Measurements from ENCODE around the gene CYP1A2. TPM values are rescaled to one million over a fixed set of nuclear protein-coding genes. Genes with fewer than 3 reads are reported as not detected.

CYP1A2 gene
- total and polyA plus RNA-seq, 2 of the 13 experiments (the other 11 are each of a cell fraction or from before 2014, with no cell fraction given) = 0.07 TPM; not detected in 1

DNA sequence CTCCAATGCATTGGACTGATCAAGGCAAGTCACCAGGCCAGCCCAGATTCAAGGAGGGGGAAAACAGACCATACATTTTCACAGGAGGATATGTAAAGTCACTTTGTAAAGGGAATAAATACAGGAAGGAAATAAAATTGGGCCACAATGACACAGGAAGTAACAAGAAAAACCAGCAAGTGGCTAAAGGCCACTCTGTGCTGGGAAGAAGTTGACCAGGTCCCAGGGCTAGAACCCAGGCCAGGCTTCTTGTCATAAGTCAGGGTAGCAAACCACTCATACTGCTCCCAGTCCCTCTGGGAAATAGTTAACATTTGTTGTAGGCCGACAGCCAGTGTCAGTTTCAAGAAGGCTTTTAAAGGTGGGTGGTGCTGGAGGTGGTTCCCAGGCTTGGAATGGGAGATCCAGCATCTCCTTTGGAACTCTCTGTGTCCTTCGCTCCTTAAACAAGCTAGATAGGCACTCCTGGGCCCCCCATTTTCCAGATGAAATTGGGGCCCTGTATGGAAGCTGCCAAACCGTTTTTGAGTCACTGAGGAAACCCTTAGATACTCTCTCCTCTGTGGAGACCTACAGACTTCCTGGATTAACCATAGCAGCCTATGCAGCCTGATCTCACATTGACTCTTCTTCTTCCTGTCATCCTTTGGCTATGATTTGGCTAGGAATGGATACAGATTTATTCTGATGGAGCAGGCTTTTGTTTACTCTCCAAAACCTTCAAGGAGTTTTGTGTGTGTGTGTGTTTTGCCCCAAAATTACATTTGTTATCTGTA, 38.1 kb upstream of the CYP1A2 start:
- in situ Hi-C loops (cut with HindIII; ENCODE audit: extremely low pct_ligation_motif_present, low pct_unique_long_range_greater_than_20kb) = no loop called here
- TF ChIP-seq RFXAP (CRISPR knock-in tag; IDR thresholded peaks at IDR 0.05; ENCODE audit: borderline replicate concordance) (no peak), ZNF446 (CRISPR knock-in tag; IDR thresholded peaks at IDR 0.05) (no peak)
- POLR2A ChIA-PET = no interaction called here
- FAIRE-seq = no peak
- no peak overlapping the region for H2AFZ ChIP-seq (ENCODE audit: low read length)
- H3K4me3 ChIP-seq (replicated peaks in 1 of 3; ENCODE audit: insufficient read depth in 1 of 3, low read depth in 2 of 3, low read length in 3 of 3) = no peak overlapping the region
- H3K27ac ChIP-seq (ENCODE audit: extremely low read length, insufficient read depth, low read length) = no peak overlapping the region
- peaks cover 13% of the 10 kb centered on the region; the same call in 1 of the 2 replicates for H3K4me1 ChIP-seq (ENCODE audit: insufficient read depth, low read length)
- CTCF ChIA-PET (ENCODE audit: low intra/inter-chr PET ratio, low total read pairs) = no interaction called here
- no peaks in the 10 kb centered on the region for H4K20me1 ChIP-seq (ENCODE audit: insufficient read depth, low read length)
- H3K9me3 ChIP-seq (ENCODE audit: low read length) = no peaks in the 10 kb centered on the region
- no peaks in the 10 kb centered on the region for H3K36me3 ChIP-seq (replicated peaks in 1 of 2; ENCODE audit: control insufficient read depth in 1 of 2, insufficient read depth in 2 of 2, low read length in 2 of 2)
- BruUV-seq (replicated peaks) = no TSS peak
- 21% methylated on average over 3 of the region's 3 CpGs for WGBS (ENCODE audit: low lambda C conversion rate)
- ATAC-seq = no peak
- no peak for DNase-seq (ENCODE audit: low spot score)
- H3K79me2 ChIP-seq (ENCODE audit: insufficient read depth, low read length) = no peaks in the 10 kb centered on the region
- intact Hi-C loops (cut with micrococcal nuclease; ENCODE audit: unreplicated experiment) = no loop called here
- H3K4me2 ChIP-seq (ENCODE audit: low read depth, low read length) = no peak overlapping the region
- no peak overlapping the region for H3K9ac ChIP-seq (ENCODE audit: insufficient read depth, low read depth, low read length)
- no peaks in the 10 kb centered on the region for H3K27me3 ChIP-seq (ENCODE audit: control insufficient read depth in 1 of 2, insufficient read depth in 2 of 2, low read length in 2 of 2)

GRCh38 chr15:74712311-74712710, 36.3 kb upstream of the CYP1A2 start:
- FAIRE-seq (no peak), ATAC-seq (no peak), DNase-seq (ENCODE audit: low spot score) (no peak)
- H3K4me3 ChIP-seq (replicated peaks in 1 of 3; ENCODE audit: insufficient read depth in 1 of 3, low read depth in 2 of 3, low read length in 3 of 3) = no peak overlapping the region
- no peaks in the 10 kb centered on the region for H4K20me1 ChIP-seq (ENCODE audit: insufficient read depth, low read length)
- H3K4me1 ChIP-seq (ENCODE audit: insufficient read depth, low read length) = peaks cover 19% of the 10 kb centered on the region
- intact Hi-C loops (cut with micrococcal nuclease; ENCODE audit: unreplicated experiment) (no loop called here), in situ Hi-C loops (cut with HindIII; ENCODE audit: extremely low pct_ligation_motif_present, low pct_unique_long_range_greater_than_20kb) (no loop called here)
- H3K36me3 ChIP-seq (replicated peaks in 1 of 2; ENCODE audit: control insufficient read depth in 1 of 2, insufficient read depth in 2 of 2, low read length in 2 of 2) = no peaks in the 10 kb centered on the region
- no peaks in the 10 kb centered on the region for H3K27me3 ChIP-seq (ENCODE audit: control insufficient read depth in 1 of 2, insufficient read depth in 2 of 2, low read length in 2 of 2)
- H3K27ac ChIP-seq (ENCODE audit: extremely low read length, insufficient read depth, low read length) = no peak overlapping the region
- no peaks in the 10 kb centered on the region for H3K9me3 ChIP-seq (ENCODE audit: low read length)
- BruUV-seq (replicated peaks) = no TSS peak
- no peak overlapping the region for H2AFZ ChIP-seq (ENCODE audit: low read length)
- H3K9ac ChIP-seq (ENCODE audit: insufficient read depth, low read depth, low read length) = no peak overlapping the region
- H3K4me2 ChIP-seq (ENCODE audit: low read depth, low read length) = no peak overlapping the region
- no peaks in the 10 kb centered on the region for H3K79me2 ChIP-seq (ENCODE audit: insufficient read depth, low read length)
- ChIA-PET CTCF (ENCODE audit: low intra/inter-chr PET ratio, low total read pairs) (no interaction called here), POLR2A (no interaction called here)
- 38% methylated on average over 3 of the region's 3 CpGs for WGBS (ENCODE audit: low lambda C conversion rate)
- TF ChIP-seq MIER3 (CRISPR knock-in tag; IDR thresholded peaks at IDR 0.05; ENCODE audit: borderline replicate concordance) = no peak
- TF ChIP-seq SAFB2 (CRISPR knock-in tag; IDR thresholded peaks at IDR 0.05; ENCODE audit: borderline replicate concordance, low read depth) = no peak
- no peak for TF ChIP-seq TSC22D2 (CRISPR knock-in tag; IDR thresholded peaks at IDR 0.05; ENCODE audit: borderline replicate concordance)
- TF ChIP-seq, protein P1, sequence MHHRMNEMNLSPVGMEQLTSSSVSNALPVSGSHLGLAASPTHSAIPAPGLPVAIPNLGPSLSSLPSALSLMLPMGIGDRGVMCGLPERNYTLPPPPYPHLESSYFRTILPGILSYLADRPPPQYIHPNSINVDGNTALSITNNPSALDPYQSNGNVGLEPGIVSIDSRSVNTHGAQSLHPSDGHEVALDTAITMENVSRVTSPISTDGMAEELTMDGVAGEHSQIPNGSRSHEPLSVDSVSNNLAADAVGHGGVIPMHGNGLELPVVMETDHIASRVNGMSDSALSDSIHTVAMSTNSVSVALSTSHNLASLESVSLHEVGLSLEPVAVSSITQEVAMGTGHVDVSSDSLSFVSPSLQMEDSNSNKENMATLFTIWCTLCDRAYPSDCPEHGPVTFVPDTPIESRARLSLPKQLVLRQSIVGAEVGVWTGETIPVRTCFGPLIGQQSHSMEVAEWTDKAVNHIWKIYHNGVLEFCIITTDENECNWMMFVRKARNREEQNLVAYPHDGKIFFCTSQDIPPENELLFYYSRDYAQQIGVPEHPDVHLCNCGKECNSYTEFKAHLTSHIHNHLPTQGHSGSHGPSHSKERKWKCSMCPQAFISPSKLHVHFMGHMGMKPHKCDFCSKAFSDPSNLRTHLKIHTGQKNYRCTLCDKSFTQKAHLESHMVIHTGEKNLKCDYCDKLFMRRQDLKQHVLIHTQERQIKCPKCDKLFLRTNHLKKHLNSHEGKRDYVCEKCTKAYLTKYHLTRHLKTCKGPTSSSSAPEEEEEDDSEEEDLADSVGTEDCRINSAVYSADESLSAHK (CRISPR knock-in tag; IDR thresholded peaks at IDR 0.05; ENCODE audit: borderline replicate concordance) = no peak
- TF ChIP-seq MYNN (CRISPR knock-in tag; IDR thresholded peaks at IDR 0.05; ENCODE audit: low read depth) = no peak
- no peak for TF ChIP-seq ZKSCAN1 (IDR thresholded peaks at IDR 0.05; ENCODE audit: low read length)
- no peak for TF ChIP-seq ZNF431 (CRISPR knock-in tag; IDR thresholded peaks at IDR 0.05; ENCODE audit: borderline replicate concordance, low read depth)
- TF ChIP-seq EZH2 (conservative IDR thresholded peaks at IDR 0.05; ENCODE audit: low read depth, low read length) = no peak
- no peak for TF ChIP-seq SNAI1 (CRISPR knock-in tag; IDR thresholded peaks at IDR 0.05; ENCODE audit: borderline replicate concordance)
- no peak for TF ChIP-seq ZNF878 (CRISPR knock-in tag; IDR thresholded peaks at IDR 0.05)
- no peak for TF ChIP-seq PLSCR1 (CRISPR knock-in tag; IDR thresholded peaks at IDR 0.05; ENCODE audit: borderline replicate concordance)
- TF ChIP-seq ATF4 (CRISPR knock-in tag; IDR thresholded peaks at IDR 0.05) = no peak
